Endometrial microvascular endothelial cells (primary cell): ENCODE data around the gene RASGRF1. TPM values are rescaled to one million over a fixed set of nuclear protein-coding genes. Genes with fewer than 3 reads are reported as not detected.

Experiments
- in situ Hi-C: cut with HindIII; loops from 2 replicates; pipeline ENCODE4 v1.10.0; 2017; ENCODE audit warnings: low sequenced_read_pairs, low pct_unique_long_range_greater_than_20kb; ENCODE audit errors: inconsistent ontology term
- total RNA-seq: library from RNA; depleted of rRNA; stranded (reverse); fragments of >200 nt; gene quantifications from one replicate; pipeline ENCODE4 v1.2.3, GENCODE V29; 2015; ENCODE audit errors: inconsistent ontology term

RASGRF1 gene
- total RNA-seq, 1 donor from 2014 or later = not detected

DNA sequence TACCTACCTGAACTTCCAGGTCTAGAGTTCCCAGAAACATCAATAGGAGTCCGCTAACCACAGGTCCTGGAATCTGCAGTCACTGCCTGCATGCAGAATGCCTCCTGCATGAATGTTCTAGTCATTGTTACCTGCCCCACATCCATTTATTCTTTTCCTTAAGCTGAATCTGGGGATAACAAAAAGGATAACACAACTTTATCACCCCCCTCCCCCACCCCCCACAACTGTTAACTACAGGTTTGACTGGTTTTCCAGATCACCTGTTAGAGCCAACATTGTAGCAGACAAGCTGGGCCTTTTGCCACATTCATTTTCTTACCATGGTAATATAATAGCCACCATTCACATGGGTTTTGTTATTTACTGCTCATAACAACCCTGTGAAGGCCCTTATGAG, 141.1 kb downstream of the RASGRF1 start:
- in situ Hi-C loops = no loop called here

DNA sequence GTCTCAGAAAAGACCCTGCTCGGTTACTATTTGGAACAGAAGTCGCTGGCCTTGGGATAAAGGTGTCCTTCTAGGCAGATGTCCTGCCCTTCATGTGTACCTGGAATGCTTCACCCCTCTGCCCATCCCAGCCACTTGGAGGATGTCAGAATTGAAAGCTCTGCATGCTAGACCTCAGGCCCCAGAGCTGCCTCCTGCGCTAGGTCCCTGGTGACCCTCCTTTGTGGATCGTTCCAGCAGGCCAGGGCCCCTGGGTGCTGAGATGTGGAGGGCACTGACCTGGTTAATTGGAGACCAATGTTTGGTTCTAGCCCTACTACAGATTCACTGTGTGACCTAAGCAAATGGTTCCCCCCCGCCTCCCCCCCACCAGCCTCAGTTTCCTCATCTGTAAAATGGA, 143.1 kb downstream of the RASGRF1 start:
- in situ Hi-C loops = no loop called here

DNA sequence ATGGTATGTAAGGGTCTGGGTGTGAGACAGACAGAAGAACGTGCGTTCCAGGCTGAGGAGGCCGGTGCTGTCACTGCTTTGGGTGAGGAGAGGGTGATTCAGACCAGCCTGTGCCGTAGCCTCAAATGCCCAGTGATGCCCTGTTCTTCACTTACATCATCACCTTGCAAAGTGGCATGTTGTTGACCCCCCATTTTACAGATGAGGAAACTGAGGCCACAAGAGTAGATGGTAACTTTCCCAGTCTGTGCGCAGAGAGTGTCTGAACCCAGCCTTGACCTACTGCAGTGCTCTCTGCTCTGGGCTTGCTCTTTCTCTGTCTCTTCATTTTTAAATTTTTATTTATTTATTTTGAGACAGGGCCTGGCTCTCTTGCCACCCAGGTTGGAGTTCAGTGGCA, 144.1 kb downstream of the RASGRF1 start:
- in situ Hi-C loops = no loop called here

DNA sequence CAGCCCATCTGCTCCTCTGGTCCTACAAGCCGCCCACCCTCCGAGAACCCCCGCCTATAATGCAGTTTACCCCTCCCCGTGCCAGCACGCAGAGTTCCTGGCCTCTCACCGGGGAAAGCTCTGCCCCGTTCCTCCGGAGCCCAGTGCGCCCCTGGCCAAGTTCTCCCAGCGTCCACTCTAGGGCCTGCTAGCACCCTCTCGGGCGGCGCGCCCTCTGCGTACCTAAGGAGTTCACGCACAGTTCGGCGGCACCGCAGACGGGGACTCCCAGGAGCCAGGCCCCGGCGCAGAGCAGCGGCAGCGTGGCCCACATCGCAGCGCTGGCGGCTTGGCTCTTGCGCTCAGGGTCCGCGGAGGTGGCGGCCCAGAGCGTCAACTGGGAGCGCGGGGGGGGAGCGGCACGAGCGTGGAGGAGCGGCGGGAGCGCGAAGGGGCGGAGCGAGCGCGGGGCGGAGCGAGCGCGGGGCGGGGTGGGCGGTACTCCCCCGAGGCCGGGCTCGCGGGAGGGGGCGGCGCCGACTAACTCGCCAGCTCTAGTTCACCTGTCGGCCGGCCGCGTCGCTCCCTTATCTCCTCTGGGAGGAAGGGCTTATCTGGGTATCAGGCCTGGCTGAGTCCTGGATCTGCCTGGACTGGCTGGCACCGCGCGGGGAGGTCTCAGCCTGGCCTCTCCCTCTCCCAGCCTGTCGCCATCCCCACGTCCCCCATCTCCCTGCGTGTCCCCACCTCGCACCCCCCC, 145.7 kb downstream of the RASGRF1 start, which contains the start of gene CTSH:
TSS of gene CTSH (minus strand) at position 378 of the 739 bp plus-strand sequence. CDS start at position 313, 65 bp downstream.
- in situ Hi-C loops = no loop called here

DNA sequence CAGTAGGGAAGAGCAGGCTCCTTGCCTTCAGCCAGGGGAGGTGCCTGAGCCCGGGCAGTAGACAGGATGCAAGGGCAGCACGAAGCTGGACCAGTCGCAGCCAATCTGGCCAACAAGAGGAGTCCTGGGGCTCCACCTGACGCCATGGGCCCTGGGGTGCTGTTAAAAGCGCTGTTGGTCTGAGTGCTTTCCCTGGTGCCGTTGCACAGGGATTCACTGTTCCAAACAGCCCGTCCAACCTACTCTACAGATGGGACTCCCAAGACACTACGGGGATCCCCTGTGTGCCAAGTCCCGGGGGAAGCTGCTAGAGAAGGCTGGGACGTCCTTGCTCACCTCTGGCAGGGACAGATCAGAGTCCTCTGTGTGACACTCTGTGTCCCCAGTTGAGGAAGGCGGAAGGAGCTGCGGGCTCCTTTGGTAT, 146.4 kb downstream of the RASGRF1 start:
- in situ Hi-C loops = no loop called here

DNA sequence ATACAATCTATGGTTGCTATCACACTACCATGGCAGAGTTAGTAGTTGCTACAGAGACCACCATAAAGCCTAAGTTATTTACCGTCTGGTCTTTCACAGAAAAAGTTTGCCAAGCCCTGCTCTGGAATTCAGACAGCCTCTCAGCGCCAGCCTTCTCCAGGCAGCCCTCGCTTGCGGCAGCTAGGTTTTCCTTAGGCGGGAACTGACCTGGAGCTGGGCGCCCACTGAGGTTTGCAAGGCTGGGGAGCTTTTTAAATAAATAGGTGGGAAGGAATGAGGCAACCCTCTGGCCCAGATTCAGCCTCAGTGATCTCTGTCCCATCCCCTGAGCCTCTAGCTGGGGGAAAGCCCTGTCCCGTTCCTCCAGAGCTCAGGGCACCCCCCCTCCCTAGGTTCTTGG, 146.9 kb downstream of the RASGRF1 start:
- in situ Hi-C loops = no loop called here

DNA sequence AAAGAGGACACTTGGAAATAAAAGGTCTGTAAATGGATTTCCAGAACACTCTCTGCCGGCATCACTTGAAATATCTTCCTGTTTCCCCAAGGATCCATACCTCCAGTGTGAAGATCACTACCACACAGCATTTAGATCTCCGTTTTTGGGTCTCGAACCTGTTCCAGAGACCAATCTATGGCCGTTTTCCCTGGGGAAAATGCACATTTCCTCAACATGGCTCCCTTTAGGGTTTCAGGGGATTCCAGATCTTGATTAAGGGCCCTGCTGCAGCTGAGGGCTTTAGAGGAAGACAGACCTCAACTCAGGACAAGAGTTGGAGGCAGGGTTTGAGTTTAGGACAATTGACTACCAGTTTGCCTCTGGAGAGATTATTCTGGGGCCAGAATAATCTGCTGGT, 147.8 kb downstream of the RASGRF1 start:
- in situ Hi-C loops = no loop called here

DNA sequence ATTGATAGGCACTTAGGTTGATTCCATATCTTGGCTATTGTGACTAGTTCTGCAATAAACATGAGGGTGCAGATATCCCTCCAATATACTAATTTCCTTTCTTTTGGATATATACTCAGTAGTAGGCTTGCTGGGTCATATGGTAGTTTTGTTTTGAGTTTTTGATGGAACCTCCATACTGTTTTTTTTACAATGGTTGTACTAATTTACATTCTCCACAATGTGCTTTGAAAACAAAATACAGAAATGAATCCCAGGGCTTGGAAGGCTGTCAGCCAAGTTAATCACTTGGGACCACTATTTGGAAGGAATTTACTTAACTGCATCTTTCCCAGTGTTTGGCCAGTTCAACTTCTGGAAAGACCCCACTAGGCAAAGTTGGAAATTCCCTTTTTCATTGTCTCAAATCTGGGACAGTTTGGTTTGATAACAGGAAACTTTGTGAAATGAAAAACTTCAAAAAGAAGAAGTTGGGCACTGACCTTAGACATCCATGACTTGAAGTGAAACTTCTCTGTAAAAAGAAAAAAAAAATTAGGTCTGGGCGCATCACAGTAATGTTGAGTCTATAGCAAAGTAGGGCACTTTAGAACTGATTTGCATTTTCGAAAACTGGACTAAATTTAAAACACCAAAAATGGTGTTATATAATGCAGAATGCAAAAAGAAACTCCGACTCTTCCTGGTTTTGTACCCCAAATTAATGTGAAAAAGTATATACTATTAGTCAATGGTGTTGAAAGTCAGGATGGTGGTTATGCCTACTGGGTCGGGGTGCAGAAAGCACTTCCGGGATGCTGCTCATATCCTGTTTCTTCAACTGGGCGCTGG, 151.7 kb downstream of the RASGRF1 start:
- in situ Hi-C loops = no loop called here

DNA sequence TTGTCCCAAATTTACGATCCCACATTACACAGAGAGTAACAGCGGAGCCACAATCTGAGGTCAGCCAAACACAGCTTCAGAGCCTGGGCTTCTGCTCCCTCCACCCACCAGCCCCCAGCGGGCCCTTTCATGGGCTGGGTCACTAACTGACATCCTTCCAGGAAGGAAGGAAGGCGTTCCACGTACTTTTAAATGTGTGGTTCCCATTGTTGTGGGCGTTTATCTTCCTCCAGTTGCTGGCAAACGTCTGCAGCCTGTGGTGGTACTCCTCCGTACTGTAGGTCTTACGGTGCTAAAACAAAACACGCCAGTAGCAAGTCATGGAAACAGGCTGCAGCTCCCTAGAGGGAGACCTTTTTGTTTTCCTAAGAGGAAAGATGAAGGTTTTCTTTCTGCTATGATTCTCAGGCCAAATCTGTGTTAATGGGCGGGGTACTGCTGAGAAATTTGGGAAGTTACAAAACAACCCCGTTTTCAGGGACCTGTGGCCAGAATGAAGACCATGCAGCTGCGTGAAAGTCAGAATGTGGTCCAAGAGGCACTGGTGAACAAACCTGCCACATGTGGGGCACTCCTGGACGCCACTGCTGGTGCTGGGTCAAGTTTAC, 153.3 kb downstream of the RASGRF1 start:
- in situ Hi-C loops = no loop called here

DNA sequence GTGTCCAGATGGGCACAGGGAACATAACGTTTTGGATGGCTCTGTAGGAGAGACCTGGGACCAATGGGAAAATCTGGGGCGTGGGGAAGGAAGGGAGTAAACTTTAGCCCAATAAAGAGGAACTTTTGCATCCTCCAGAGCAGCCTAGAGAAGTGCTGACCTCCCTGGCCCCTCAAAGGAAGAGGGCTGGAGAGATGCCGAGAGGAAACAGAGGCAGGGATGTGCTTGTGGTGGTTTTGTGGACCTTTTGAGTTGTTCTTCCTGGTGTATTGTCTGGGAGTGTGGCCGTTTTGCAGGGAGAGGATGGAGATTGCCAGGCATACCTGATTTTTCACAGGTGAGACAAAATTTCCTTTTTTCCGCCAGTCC, 155.9 kb downstream of the RASGRF1 start:
- in situ Hi-C loops = no loop called here

DNA sequence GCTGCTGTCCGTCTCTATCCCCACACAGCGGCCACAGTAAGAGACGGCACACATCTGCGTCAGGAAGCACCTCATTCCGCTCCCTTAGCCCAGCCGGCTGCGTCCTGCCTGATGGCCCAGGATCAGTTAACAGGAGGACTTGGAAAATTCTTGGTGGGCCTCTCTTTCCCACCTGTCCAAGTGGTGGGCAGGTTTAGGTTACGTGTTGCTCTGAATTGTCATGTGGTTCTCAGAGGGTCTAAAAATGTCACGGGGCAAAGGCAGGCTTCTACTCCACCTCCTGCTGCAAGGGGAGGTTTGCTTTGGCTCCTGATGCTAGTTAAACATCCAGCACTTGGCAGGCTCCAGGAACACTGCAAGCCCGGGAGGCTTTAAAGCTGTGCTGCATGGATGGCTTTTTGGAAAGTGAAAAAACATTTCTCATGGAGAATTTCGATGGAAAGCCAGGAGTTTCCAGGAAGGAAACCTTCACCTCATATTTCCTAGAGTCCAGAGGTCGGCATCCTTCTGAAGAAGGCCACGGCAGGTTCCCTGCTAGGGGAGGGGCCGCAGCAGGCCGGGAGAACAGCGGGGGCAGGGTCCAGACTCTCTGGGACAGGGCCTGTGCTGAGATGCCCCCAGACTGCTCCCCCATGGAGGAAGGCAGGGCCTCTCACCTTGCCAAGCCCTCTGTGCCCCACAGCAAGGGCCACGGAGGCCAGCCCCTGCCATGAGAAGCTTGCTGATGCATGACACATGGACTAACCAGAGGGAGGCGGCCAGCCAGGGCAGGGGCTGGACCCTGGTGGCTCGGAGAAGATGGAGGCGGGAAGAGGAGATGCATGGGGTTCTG, 156.5 kb downstream of the RASGRF1 start:
- in situ Hi-C loops = no loop called here

DNA sequence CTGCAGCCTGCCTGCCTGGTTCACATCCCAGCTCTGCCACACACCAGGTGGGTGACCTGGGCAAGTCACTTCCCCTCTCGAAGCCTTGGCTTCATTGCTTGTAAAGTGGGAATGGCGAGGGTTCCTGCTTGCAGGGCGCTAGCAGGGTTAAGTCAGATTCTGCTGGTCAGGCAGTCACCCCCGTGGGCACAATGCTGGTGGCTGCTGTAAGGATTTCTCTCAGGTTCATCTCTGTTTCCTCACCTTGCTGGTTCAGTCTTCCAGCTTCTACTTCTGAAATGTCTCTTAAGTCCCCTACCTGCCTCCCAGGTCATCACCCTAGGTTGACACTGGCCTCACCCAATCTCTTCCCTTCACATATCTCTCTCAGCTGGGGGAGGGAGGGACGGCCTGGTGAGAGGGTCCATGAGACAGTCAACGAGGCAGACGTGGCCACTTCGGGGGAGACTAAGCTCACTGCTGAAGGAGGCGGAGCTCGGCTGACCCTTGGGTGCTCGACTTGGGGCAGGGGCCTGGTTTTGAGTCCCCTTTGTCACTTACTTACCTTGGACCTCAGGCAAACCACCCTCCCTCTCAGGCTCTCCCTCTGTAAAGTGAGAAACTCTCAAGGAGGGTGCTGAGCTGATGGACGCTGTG, 157.3 kb downstream of the RASGRF1 start:
- in situ Hi-C loops = no loop called here

DNA sequence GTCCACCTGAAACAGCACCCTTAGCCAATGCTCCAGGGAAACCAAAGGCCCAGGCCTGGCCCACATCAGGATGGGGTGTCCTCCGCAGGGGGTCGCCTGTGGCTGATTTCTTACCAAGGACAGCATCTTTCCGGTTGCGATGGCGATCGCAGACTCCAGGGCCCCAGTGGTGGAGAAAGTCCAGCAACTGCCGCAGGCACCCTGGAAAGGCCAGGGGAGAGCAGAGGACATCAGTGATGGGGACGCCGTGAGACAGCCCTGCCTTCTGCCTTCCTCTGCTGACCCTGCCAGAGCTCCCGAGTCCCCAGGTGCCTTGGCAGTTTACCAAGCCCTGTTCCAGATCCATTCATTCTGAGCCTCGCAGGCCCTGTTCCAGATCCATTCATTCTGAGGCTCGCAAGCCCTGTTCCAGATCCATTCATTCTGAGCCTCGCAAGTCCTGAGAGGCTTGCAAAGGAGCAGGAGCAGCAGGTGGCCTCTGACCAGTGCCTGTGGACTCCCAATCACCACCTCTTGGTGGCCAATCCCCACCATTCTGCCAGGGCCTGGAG, 158.2 kb downstream of the RASGRF1 start:
- in situ Hi-C loops = no loop called here

DNA sequence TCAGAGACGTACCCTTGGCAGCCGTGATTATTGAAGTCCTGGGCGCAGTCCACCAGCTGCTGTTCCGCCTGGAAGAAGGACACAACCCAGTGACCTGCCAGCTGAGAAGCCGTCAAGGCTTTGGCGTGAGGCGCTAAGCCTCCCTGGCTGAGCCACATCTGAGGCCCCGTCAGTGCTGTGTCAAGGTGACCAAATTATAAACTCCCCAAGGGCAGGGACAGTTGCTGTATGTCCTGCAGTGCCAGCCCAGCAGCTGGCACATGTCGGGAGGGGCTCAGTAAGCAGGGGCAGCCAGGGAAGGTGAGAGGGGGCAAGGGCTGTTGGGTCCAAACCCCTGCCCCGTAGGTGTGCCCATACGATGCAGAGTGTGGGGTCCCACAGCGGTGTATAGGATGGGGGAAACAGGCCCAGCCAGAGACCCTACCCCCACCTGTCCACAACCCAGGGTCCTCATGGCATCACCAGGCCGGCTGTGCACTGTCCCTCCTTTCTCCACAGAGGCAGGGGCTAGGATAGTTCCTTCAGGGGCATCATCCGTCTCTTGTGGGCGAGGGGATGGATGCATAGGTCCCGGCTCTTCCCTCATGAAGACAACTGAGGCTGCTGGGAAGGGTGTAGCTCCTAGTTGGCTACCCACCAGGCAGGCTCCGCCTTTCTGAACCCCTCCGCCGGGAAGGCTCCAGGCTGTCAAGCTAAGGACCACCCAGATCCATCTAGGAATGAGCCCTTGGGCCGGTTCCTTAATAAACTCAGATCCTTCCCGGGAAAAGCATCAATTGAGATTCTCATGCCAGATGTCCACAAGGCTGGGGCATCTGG, 158.9 kb downstream of the RASGRF1 start:
- in situ Hi-C loops = no loop called here

DNA sequence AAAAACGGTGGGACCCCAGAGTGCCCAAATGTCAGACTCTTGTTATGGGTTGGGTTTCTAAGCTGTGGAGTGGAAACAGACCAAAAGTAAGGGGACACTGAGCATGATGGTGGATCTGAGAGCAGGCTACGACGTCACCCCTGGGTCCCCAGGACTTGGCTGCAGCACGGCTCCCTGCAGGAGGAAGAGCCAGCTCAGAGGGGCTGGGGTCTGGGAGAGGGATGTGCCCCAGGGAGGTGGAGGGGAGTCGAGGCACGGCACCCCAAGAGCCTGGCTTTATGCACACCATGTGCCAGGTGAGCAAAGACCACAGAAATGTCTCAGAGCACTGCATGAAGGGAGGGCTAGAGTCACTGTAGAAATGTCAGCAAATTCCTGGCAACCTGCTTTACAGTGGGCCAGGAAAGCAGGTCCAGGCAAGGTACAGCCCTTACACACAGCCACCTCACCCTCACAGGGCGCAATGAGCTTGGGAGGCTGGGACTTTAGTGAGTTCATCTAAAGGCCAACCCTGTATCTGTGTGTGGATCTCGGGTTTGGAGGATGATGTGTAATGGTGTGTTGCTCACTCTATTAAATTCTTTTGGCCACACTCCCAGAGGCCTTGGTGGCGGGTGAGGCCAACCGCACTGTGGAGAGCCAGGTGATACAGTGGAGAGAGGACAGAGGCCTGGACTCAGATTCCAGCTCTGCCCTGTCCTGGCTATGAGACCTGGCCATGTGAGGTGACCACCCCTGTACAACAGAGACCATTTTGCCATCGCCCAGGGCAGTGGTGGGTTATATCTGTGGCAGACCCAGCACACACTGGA, 159.8 kb downstream of the RASGRF1 start:
- in situ Hi-C loops = no loop called here

DNA sequence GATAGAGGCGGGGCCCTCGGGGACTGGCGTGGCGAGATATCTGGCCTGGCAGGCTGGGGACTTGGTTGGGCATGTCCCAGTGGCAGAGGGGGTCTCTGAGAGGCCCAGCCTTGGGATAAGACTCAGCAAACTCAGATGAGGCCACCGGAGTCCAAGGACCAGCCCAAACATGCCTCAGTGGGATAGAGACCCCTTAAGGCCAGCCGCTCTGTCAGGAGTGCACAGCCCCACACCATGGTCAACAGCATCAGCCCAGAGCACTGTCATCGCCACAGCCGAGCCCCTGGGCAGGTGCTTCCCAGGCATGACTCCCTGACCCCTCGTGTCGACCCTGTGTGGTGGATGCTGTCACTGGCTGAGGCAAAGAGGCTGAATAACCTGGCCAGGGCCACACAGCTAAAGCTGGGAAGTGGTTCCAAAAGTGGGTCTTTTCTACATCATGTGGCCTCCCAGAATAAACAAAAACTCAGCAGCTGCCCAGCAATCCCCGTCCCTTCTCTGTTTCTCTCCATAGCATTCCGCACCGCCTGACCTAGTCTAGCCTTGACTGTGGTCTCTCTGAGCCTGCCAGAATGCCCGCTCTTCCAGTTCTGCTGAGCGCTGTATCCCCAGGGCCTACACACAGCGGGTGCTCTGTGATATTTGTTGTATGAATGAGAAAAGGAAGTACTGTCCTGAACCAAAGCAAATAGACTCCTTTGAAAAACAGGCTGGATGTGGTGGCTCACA, 160.9 kb downstream of the RASGRF1 start:
- in situ Hi-C loops = no loop called here
